ENCODE data around the gene CREB3L1.

DNA sequence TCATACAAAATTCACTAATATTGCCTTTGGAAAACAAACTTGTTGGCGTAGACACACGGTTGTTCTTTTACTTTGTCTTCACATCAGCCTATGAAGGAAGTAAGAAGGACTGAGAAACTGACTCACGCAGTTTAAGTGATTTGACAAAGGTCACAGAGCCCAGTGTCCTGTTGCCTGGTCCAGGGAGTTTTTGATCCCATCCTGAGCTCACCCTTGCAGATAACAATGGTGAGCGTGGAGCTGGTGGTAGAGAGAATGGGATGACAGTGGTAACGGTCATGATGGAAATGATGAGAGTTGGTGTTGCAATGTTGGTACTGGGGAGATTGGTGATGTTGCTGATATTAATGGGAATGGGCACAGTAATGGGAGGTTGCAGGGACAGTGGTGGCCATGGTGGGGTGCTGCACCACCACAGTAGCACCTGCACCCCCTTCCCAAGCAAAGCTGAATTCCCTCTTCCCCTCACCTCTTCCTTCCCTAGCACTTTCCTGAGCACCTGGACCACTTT is 22.0 kb downstream of the CREB3L1 start:
- TF ChIP-seq EZH2 (IDR thresholded peaks at IDR 0.05) (no peak), FOXP2 (optimal IDR thresholded peaks at IDR 0.05; ENCODE audit: control extremely low read depth, extremely low read length, insufficient read depth) (no peak)

Data from SK-N-MC (cell line).